Neural cell (in vitro differentiated cells): Measurements from ENCODE around the gene CSF2. TPM values are rescaled to one million over a fixed set of nuclear protein-coding genes. Genes with fewer than 3 reads are reported as not detected.

ENCODE experiments used
- H2AFZ ChIP-seq: fragments of 200-600, 300-800 bp; sonication (generic), shearing (Covaris generic); 2 replicates; pipeline ENCODE4 v1.6.0; 2014; ENCODE audit warnings: low read depth, mild to moderate bottlenecking, antibody characterized with exemption, low read length, moderate library complexity
- H3F3A ChIP-seq: fragments of 200-600 bp; shearing (Covaris generic); 2 replicates; pipeline ENCODE4 v1.6.1; 2016; ENCODE audit warnings: mild to moderate bottlenecking, moderate library complexity, mixed read lengths, antibody characterized with exemption, low read length; ENCODE audit not compliant: insufficient read depth, poor library complexity, severe bottlenecking
- H3K27ac ChIP-seq: fragments of 200-600, 300-800 bp; sonication (generic), shearing (Covaris generic); 2 replicates; pipeline ENCODE4 v1.5.1; 2014; ENCODE audit warnings: mild to moderate bottlenecking, low read length, moderate library complexity
- H3K27me3 ChIP-seq: fragments of 300-800, 200-600 bp; sonication (generic), shearing (Covaris generic); 2 replicates; pipeline ENCODE4 v1.6.0; 2014; ENCODE audit warnings: mild to moderate bottlenecking, low read depth, low read length, moderate library complexity; ENCODE audit not compliant: insufficient read depth
- H3K36me3 ChIP-seq: fragments of 300-800, 200-600 bp; sonication (generic), shearing (Covaris generic); 2 replicates; pipeline ENCODE4 v1.5.1; 2014; ENCODE audit warnings: mild to moderate bottlenecking, antibody characterized with exemption, low read length, moderate library complexity; ENCODE audit not compliant: insufficient read depth
- H3K4me2 ChIP-seq: fragments of 300-800, 200-600 bp; sonication (generic), shearing (Covaris generic); 2 replicates; pipeline ENCODE4 v1.6.0; 2014; ENCODE audit warnings: mild to moderate bottlenecking, low read length
- H3K4me3 ChIP-seq: fragments of 300-800, 200-600 bp; sonication (generic), shearing (Covaris generic); 2 replicates; pipeline ENCODE4 v1.5.1; 2014; ENCODE audit warnings: mild to moderate bottlenecking, low read length, moderate library complexity
- H3K79me2 ChIP-seq: fragments of 200-600 bp; shearing (Covaris generic); replicated peaks from 2 replicates; pipeline ENCODE4 v1.6.0; 2014; ENCODE audit warnings: mild to moderate bottlenecking, low read length, moderate library complexity; ENCODE audit not compliant: insufficient read depth
- H3K9ac ChIP-seq: fragments of 300-800, 200-600 bp; sonication (generic), shearing (Covaris generic); 2 replicates; pipeline ENCODE4 v1.6.1; 2016; ENCODE audit warnings: mild to moderate bottlenecking, low read length, mixed read lengths
- H3K9me2 ChIP-seq: fragments of 200-600 bp; shearing (Covaris generic); 2 replicates; pipeline ENCODE4 v1.6.1; 2016; ENCODE audit warnings: mild to moderate bottlenecking, low read length, mixed read lengths; ENCODE audit not compliant: insufficient read depth
- H3K9me3 ChIP-seq: fragments of 200-600, 300-800 bp; sonication (generic), shearing (Covaris generic); 2 replicates; pipeline ENCODE4 v1.6.1; 2016; ENCODE audit warnings: mild to moderate bottlenecking, mixed run types, low read length, moderate library complexity, mixed read lengths
- H4K20me1 ChIP-seq: fragments of 200-600 bp; shearing (Covaris generic); 2 replicates; pipeline ENCODE4 v1.6.1; 2016; ENCODE audit warnings: mild to moderate bottlenecking, mixed run types; ENCODE audit not compliant: insufficient read depth
- EP300 ChIP-seq: fragments of 450-650 bp; conservative IDR thresholded peaks from 2 replicates; pipeline ENCODE4 v1.6.1; 2014; ENCODE audit warnings: antibody characterized with exemption, mild to moderate bottlenecking, moderate library complexity; ENCODE audit not compliant: poor library complexity, severe bottlenecking
- EZH2 ChIP-seq: fragments of 200-600, 300-800 bp; shearing (Covaris generic), sonication (generic); IDR thresholded peaks from 2 replicates; pipeline ENCODE4 v1.6.1; 2014; ENCODE audit warnings: antibody characterized with exemption, low read length, borderline replicate concordance, mild to moderate bottlenecking; ENCODE audit not compliant: insufficient read depth, poor library complexity, severe bottlenecking
- MXI1 ChIP-seq: fragments of 450-650 bp; conservative IDR thresholded peaks from 2 replicates; pipeline ENCODE4 v1.6.1; 2014; ENCODE audit warnings: antibody characterized with exemption, mild to moderate bottlenecking; ENCODE audit not compliant: poor library complexity, severe bottlenecking
- POLR2AphosphoS5 ChIP-seq: IDR thresholded peaks from 2 replicates; pipeline ENCODE4 v1.6.1; 2012
- RAD21 ChIP-seq: fragments of 450-650 bp; conservative IDR thresholded peaks from 2 replicates; pipeline ENCODE4 v1.6.1; 2014; ENCODE audit warnings: antibody characterized with exemption, mild to moderate bottlenecking, moderate library complexity
- SMC3 ChIP-seq: fragments of 450-650 bp; conservative IDR thresholded peaks from 2 replicates; pipeline ENCODE4 v1.6.1; 2014; ENCODE audit warnings: antibody characterized with exemption, mild to moderate bottlenecking, moderate library complexity; ENCODE audit not compliant: poor library complexity
- TAF1 ChIP-seq: IDR thresholded peaks from 2 replicates; pipeline ENCODE4 v1.6.1; 2012; ENCODE audit warnings: low read depth
- polyA plus RNA-seq: library from polyadenylated mRNA; depleted of rRNA; stranded (reverse); fragments of >200 nt; gene quantifications from 2 replicates; pipeline ENCODE4 v1.2.3, GENCODE V29; 2014
- TF ChIP-seq, protein P1 (sequence below): IDR thresholded peaks from 2 replicates; pipeline ENCODE4 v1.6.1; 2012; ENCODE audit warnings: borderline replicate concordance
- TF ChIP-seq, protein P2 (sequence below): fragments of 450-650 bp; IDR thresholded peaks from 2 replicates; pipeline ENCODE4 v1.5.1; 2014; ENCODE audit warnings: antibody characterized with exemption, mild to moderate bottlenecking, moderate library complexity; ENCODE audit not compliant: poor library complexity, severe bottlenecking

CSF2 gene
- polyA plus RNA-seq, 1 donor from 2014 or later: not detected

DNA sequence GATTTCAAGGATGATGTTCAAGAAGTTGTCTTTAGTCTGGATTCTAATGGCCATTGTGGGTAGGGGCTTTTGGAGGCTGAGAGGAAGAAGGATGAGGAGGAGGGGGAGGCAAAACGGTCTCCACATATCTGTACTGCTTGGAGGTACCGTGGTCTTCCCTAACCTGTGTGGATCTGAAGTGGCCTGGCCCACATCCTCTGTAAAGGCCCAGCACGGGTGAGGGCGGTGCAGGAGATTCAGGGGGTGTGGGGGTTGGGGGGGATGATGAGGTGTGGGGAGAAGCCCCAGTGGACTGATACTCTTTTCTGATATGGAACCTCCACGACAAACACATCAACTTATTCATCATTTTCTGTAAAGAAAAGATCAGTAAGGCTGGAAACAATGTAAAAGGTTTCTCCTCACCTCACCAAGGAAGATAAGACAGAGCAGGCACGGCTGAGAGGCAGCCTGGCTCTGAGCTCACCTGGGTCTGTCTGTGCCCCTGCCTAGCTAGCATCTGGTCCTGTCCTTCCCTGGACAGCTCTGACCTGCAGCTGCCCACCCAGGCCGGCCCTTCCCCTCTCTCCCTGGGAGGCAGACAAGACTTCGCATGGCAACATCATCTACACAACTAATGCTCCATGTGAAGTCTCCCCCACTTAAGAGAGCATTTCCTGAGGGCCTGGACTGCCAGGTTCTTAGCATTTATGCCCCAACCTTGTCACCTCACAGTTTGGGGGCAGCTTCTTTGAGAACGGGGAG lies 18.7 kb upstream of the CSF2 start:
- H3K79me2 ChIP-seq: no peaks in the 10 kb centered on the region
- H3F3A ChIP-seq: no peaks in the 10 kb centered on the region
- TF ChIP-seq SMC3: no peak
- TF ChIP-seq EP300: no peak
- no peak for TF ChIP-seq MXI1
- TF ChIP-seq RAD21: no peak
- TF ChIP-seq, protein P1, sequence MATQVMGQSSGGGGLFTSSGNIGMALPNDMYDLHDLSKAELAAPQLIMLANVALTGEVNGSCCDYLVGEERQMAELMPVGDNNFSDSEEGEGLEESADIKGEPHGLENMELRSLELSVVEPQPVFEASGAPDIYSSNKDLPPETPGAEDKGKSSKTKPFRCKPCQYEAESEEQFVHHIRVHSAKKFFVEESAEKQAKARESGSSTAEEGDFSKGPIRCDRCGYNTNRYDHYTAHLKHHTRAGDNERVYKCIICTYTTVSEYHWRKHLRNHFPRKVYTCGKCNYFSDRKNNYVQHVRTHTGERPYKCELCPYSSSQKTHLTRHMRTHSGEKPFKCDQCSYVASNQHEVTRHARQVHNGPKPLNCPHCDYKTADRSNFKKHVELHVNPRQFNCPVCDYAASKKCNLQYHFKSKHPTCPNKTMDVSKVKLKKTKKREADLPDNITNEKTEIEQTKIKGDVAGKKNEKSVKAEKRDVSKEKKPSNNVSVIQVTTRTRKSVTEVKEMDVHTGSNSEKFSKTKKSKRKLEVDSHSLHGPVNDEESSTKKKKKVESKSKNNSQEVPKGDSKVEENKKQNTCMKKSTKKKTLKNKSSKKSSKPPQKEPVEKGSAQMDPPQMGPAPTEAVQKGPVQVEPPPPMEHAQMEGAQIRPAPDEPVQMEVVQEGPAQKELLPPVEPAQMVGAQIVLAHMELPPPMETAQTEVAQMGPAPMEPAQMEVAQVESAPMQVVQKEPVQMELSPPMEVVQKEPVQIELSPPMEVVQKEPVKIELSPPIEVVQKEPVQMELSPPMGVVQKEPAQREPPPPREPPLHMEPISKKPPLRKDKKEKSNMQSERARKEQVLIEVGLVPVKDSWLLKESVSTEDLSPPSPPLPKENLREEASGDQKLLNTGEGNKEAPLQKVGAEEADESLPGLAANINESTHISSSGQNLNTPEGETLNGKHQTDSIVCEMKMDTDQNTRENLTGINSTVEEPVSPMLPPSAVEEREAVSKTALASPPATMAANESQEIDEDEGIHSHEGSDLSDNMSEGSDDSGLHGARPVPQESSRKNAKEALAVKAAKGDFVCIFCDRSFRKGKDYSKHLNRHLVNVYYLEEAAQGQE: no peak
- no peak for TF ChIP-seq POLR2AphosphoS5
- TF ChIP-seq, protein P2, sequence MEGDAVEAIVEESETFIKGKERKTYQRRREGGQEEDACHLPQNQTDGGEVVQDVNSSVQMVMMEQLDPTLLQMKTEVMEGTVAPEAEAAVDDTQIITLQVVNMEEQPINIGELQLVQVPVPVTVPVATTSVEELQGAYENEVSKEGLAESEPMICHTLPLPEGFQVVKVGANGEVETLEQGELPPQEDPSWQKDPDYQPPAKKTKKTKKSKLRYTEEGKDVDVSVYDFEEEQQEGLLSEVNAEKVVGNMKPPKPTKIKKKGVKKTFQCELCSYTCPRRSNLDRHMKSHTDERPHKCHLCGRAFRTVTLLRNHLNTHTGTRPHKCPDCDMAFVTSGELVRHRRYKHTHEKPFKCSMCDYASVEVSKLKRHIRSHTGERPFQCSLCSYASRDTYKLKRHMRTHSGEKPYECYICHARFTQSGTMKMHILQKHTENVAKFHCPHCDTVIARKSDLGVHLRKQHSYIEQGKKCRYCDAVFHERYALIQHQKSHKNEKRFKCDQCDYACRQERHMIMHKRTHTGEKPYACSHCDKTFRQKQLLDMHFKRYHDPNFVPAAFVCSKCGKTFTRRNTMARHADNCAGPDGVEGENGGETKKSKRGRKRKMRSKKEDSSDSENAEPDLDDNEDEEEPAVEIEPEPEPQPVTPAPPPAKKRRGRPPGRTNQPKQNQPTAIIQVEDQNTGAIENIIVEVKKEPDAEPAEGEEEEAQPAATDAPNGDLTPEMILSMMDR: no peak
- TF ChIP-seq EZH2: no peak
- TF ChIP-seq TAF1: no peak
- no peak overlapping the region for H3K4me2 ChIP-seq
- no peaks in the 10 kb centered on the region for H3K9me2 ChIP-seq
- H2AFZ ChIP-seq: no peak overlapping the region
- H4K20me1 ChIP-seq: no peaks in the 10 kb centered on the region
- no peaks in the 10 kb centered on the region for H3K9me3 ChIP-seq
- H3K27me3 ChIP-seq: no peaks in the 10 kb centered on the region
- no peaks in the 10 kb centered on the region for H3K36me3 ChIP-seq
- H3K4me3 ChIP-seq: no peak overlapping the region
- H3K9ac ChIP-seq: no peak overlapping the region
- no peak overlapping the region for H3K27ac ChIP-seq

DNA sequence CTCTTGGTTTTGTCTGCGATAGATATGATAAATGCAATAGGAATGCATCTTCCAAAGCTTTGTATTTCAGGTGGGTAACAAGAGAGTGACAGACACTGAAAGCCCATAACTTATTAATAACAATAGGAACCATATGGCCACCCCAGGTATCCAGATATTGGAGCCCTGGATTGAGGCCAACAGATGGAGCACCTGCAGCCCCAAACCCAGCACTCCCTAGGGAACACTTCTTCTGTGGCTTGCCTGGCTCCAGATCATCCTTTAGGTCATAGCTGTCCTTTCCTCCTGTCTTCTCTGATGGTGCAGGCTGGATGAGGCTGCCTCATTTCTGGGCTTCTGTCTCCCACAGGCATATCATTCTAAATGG lies 18.2 kb upstream of the CSF2 start:
- Histone ChIP-seq H3K27me3 (no peaks in the 10 kb centered on the region), H2AFZ (no peak overlapping the region)

More for the DNA sequence above, 18.2 kb upstream of the CSF2 start:
- TF ChIP-seq POLR2AphosphoS5 (no peak), SMC3 (no peak), EZH2 (no peak), TAF1 (no peak), MXI1 (no peak), RAD21 (no peak), EP300 (no peak)
- TF ChIP-seq, protein P1: no peak
- TF ChIP-seq, protein P2: no peak
- Histone ChIP-seq H3K9me2 (no peaks in the 10 kb centered on the region), H3K79me2 (no peaks in the 10 kb centered on the region), H3K9ac (no peak overlapping the region), H3K36me3 (no peaks in the 10 kb centered on the region), H3K27ac (no peak overlapping the region), H3K9me3 (no peaks in the 10 kb centered on the region), H3F3A (no peaks in the 10 kb centered on the region), H3K4me2 (no peak overlapping the region), H3K4me3 (no peak overlapping the region), H4K20me1 (no peaks in the 10 kb centered on the region)
